ENCODE results near the gene UNC5C.

The UNC5C gene

GRCh38 chr4:95265814-95266740 is 282.7 kb downstream of the UNC5C start:
- no peak for DNase-seq (ENCODE audit: low read depth)

DNA sequence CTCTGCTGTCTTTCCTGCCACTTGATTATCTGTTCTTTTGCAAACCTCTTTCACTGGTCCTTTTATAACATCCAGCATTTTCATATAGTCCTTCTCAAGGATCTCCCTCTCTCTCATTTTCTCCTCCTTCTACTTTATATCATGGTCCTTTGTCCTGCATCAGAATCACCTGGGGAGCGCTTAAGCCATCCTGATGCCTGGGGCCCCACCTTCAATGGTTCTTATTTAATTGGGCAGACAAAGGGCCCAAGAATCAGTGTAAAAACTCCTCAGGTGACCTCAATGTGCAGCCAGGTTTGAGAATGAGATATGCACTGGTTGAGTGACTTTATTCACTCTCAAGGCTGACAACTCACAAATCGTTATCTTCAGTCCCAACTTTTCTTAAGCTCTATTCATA is 283.9 kb downstream of the UNC5C start:
- no peak for DNase-seq (ENCODE audit: low read depth)

GRCh38 chr4:95263960-95264359 is 284.8 kb downstream of the UNC5C start:
- DNase-seq (ENCODE audit: low read depth) = no peak

GRCh38 chr4:95263391-95263790 is 285.4 kb downstream of the UNC5C start:
- no peak for DNase-seq (ENCODE audit: low read depth)

- no peak for DNase-seq (ENCODE audit: low read depth)
Measured at GRCh38 chr4:95256108-95256835, 292.5 kb downstream of the UNC5C start.

DNA sequence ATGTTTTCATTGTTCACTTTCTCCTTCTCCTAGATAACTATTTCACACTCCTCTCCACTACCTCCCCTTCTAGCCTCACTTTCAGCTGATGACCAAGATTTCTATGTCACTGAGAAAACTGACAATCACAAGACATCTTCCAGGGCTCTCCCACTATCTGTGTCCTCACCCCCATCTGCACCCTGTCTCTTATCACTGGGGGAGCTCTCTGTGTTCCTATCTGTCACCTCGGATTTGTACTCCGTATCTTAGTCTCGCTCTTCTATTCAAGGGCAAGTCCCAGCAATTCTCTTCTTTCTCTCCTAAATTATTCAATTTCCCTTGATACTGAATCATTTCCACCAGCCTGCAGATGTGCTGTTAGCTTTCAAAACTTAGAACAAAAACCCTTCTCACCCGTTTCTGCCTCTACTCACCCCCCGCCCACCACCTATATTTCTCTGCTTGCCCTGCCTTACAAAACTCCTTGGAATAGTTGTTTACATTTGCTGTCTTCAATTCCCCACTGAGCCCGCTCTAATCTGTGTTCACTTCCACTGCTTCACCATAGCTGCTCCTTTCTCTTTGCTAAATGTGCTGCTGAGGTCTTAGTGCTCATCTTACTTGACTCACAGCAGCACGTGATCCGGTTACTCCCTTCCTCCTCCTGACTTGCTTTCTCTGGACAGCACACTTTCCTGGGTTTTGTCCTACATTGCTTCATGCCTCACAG is 293.2 kb downstream of the UNC5C start:
- DNase-seq (ENCODE audit: low read depth) = no peak

DNA sequence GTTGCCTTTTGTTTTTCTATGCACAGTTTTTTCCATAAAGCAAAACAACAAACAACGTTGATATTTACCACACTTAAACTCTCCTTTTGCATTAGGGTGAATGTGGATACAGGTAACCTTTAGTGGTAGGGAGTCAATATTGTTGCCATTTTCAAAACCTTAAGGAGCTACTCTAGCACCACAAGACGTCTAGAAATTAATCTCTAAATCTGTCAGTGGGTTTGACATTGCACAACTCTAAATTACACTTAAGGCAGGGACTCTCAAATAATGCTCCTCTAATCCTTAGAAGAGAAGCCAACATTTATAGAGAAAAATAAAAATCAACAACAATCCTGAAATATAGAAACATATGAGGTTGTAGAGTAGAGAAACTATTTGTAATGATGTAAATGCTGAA is 297.2 kb downstream of the UNC5C start:
- DNase-seq (ENCODE audit: low read depth) = no peak

DNA sequence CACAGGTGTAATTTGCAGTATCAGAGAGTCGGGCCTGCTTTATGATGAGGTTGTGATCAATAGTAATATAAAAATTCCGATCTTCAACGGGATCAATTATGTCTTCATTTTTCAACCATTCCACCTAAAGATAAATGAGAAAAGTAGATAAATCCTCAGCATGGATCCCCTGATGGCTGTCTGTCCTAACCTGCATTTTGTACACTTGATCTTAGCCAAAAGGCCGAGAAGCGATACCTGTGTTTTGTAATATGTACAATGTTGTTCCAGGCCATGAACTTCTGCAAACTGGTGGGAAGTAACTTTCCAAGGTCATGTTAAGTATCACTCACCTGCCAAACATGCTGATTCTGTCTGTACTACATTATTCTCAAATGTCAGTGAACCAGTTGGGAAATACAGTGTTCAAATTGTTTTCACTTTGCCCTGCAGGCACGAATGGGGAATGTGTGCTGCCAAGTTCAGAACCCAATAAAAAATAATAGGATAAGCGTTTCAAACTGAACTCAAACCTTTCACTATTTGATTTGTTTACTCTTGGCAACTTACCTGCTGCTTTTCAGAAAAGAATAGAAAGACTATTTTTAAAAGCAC is 298.1 kb downstream of the UNC5C start:
- no peak for DNase-seq (ENCODE audit: low read depth)

DNA sequence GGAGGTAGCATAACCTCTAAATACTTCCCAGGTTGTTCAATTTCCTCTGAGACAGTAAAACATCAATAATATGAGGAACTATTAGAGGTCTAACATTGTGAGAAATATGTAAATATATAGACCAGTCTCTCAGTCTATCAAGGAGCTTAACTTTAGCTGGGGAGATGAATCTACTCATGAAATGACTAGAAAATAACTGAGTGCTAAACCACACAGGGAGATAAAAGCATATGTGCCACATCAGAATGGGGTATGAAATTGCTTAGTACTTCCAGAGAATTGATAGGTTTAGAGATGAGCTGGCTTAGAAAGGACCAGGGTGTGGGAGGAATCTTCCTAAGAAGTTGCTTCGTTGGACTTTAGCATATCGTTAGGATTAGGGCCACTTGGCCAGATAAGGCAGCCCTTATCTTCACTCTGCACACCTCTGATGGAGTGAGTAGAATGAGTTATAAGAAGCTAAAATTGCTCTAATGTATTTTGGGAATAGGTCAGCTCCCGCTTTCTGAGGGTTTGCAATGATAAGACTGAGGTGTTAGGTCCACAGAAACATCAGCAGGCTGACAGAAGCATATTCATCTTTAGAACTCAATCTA is 299.2 kb downstream of the UNC5C start:
- no peak for DNase-seq (ENCODE audit: low read depth)

DNA sequence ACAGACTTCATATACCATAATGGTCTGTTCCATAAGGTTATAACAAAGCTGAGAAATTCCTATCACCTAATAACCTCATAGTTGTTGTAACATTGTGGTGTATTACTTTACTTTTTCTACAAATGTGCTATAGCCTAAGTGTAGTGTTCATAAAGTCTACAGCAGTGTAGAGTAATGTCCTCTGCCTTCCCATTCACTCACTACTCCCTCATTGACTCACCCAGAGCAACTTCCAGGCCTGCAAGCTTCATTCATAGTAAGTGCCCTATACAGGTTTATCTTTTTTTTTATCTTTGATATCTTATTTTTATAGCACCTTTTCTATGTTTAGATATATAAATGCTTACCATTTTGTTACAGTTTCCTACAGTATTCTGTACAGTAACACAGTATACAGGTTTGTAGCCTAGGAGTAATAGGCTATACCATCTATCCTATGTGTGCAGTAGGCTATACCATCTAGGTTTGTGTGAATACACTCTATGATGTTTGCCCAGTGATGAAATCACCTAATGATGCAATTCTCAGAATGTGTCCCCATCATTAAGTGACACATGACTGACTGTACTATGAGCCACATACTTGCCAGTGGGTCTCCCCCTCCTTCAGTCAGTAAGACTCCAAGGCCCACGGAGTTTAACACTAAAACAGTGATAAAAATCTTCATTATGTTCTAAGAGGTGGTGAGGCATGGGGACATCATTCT is 299.9 kb downstream of the UNC5C start:
- no peak for DNase-seq (ENCODE audit: low read depth)

- DNase-seq (ENCODE audit: low read depth) = no peak
Measured at GRCh38 chr4:95243892-95244291, 304.9 kb downstream of the UNC5C start.

DNA sequence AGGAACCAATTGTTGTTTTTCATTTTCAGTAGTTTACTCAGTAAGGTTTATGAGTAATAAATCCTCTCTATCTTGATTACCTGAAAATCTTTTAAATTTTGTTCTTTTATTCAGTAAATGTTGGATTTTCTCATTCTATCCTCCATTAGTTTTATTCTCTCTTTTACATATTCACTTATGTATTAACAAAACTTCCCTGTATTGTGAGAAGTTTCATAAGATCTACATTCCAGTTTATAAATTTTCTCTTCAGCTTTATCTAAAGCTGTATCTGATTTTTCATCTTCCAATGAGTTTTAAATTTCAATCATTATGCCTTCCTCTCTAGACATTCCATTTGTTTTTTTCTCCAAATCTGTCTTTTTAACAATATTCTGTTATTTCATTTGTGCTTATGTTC is 310.2 kb downstream of the UNC5C start:
- DNase-seq (ENCODE audit: low read depth) = no peak

- DNase-seq (ENCODE audit: low read depth) = no peak
Measured at GRCh38 chr4:95232358-95233156, 316.2 kb downstream of the UNC5C start.

DNA sequence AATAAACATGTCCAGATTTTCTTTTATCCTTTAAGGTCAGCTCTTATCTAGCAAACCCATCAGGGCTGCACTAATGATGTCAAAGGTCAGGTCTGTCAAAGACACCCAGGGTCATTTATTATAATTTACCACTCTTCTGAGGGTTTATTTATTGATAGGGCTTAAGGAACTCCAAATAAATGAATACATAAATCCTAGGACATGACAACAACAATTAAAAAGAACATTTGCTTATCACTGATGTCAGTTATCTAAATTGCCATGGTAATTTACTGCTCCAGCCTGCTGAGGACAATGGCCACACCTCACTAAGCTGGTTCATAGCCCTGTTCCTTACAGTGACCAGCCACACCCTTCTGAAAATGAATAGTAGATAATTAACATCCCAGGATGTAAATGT is 317.1 kb downstream of the UNC5C start:
- DNase-seq (ENCODE audit: low read depth) = no peak

DNA sequence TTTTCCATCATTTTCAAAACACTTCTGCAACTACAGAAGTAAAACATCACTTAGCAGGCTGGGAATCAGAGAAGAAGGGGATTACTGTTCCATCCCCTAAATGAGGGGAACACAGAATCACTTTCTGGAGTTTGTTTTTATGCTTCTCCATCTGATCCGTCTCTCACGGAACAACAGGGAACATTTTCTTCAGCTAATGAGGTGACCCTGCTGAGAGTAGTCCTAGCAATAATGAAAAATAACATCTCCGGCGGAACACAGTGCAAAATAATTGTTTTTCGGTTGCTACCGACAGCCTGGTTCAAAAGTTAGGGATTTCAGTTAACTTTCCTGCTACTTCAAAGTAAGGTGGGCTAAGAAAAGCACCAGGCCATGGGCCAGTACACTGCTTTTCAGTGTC is 322.9 kb downstream of the UNC5C start:
- no peak for DNase-seq (ENCODE audit: low read depth)

GRCh38 chr4:95224402-95224801 is 324.4 kb downstream of the UNC5C start:
- no peak for DNase-seq (ENCODE audit: low read depth)

DNA sequence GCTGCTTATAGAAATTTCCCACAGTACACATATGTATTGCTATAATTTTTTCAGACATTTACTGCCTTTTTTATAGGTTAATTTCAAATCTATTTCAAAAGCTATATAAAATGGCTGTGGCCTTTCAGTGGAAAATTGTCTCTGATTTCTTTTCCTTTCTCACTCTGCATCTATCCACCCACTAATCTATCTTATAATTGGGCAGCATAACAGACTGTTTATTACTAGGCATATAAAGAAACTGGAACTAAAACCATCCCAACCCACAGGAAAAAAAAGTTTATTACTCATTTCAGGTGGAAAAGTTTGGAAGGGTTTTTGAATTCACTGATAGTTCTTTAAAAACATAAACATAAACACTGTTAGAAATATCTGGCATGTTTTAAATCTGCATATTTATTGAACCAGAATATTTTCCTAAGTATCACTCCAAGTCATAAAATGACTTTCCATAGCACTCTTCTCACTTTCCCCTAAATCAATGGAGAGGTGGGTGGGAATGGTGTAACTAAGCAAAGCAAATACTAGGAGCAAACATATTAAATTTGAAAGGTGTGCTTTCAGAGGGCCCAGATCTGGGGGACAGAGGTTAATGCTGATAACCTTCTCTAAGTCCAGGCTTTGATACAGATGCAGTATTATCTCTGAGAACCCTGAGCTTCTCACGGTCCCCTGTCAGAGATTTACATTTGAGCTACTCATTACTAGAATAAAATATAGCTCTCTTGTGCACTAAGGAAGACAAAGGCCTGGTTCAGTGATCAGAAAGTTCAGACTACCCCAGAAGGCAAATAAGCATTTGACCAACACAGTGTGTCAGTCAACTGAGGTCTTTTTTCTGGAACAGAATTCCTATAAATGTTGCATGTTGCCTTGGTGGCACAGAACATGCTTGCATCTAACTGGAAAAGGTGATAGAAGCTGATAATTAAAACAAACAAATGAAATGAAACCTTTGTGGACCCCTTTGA is 328.3 kb downstream of the UNC5C start:
- no peak for DNase-seq (ENCODE audit: low read depth)

DNA sequence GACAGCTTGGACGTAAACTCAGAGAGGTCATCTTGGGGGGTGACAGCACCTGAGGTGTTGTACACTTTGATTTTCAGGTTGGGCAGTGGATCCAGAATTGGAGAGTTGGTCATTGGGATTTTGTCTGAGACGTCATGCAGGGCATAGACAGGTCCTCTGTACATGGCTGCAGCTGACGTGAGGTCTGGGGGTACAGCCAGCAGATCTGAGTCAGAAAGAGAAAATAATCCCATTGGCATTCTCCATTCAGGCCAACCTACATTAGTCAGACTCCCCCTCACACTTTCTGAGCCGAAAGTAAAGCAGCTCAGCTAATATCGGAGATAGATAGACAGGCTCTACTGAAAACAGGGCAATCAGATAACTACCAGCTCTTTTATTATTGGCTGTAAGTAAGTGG is 329.7 kb downstream of the UNC5C start:
- no peak for DNase-seq (ENCODE audit: low read depth)

DNA sequence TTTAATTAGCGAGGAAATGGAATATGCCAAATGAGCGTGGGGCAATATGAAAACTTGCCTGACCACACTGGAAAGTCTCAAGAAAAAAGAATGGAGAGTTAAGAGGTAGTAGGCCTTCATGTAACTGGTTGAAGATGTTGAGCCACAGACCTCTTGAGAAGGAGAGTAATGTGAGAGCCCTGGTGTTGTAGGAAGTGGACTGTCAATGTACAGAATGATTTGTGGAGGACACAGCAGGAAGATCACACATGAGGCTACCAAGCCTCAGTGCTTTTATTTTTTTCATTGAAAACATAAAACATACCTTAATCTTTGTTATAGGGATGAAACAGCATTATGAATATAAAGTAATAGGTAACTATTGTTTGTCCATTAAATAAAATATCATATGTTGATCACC is 331.6 kb downstream of the UNC5C start:
- DNase-seq (ENCODE audit: low read depth) = no peak
